KOPT-K1 (cell line): ENCODE measurements around the gene CHTF18.

ENCODE experiments used
- H3K27ac ChIP-seq: fragments of 200-600 bp; sonication (generic); 2 replicates; pipeline ENCODE4 v1.5.1; 2016; ENCODE audit warnings: antibody characterized with exemption, mild to moderate bottlenecking, low read depth, low read length; ENCODE audit not compliant: poor library complexity, severe bottlenecking
- H3K36me3 ChIP-seq: fragments of 200-600 bp; sonication (generic); 2 replicates; pipeline ENCODE4 v1.5.1; 2017; ENCODE audit warnings: antibody characterized with exemption, mild to moderate bottlenecking, low read length, moderate library complexity; ENCODE audit not compliant: insufficient read depth
- H3K9me3 ChIP-seq: fragments of 200-600 bp; sonication (generic); 2 replicates; pipeline ENCODE4 v1.5.1; 2017; ENCODE audit warnings: antibody characterized with exemption, low read length, mild to moderate bottlenecking; ENCODE audit not compliant: insufficient read depth, poor library complexity, severe bottlenecking

Gene CHTF18

DNA sequence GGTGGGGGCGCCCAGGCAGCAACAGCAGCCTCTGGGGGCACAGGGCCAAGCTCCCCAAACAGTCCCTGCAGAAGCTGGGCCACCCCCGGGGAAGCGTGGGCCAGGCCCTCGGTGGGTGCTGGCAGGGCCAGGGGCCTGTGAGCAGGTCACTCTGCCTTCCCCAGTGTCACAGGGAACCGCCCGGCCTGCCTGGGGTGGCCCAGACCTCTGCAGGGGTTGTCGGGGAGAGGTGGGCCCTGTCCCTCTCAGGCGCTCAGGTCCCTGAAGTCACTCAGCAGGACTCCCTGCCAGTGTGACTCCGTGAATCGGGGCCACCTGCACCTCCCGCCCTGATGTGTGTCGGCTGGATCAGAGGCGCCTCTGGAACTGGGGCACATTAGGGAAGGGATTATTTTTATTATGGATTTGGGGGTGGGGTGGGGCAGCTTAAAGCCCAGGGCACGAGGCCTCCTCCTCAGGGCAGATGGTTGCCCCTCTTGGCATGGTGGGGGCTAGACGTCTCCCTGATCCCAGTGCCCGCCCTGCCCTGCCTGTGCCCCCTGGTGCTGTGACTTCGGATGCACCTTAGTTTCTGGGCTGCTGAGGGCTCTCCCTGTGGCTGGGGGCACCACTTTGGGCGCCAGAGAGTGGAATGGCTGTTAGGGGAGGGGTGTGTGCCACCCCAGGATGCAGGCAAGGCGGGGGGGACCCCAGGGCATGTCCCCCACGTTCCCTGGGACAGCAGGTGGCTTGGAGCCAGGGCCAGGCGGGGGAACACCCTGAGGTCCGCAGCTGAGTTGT is 13.4 kb downstream of the CHTF18 start:
- Histone ChIP-seq H3K36me3 (peaks cover 3% of the 10 kb centered on the region), H3K27ac (no peak overlapping the region), H3K9me3 (no peaks in the 10 kb centered on the region)

DNA sequence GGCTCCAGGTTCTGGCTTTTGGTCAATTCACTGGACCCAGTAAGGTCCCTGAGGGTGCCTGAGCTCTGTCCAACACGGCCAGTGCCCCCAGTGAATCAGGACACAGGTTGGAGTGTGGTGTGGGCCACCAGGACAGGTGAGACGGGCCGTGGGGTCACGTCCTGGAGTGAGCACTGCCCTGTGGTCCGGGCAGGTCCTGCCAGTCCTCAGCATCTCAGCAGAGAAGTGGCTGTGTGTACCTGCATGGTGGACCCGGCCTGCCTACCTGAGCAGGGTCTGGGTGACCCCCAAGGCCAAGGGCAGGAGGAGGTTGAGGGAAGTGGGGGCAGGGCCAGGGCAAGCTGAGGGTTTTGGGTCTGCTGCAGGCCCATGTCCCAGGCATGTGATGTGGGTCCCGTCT is 14.0 kb downstream of the CHTF18 start:
- Histone ChIP-seq H3K36me3 (no peaks in the 10 kb centered on the region; the same call in 1 of the 2 replicates), H3K9me3 (no peaks in the 10 kb centered on the region), H3K27ac (no peak overlapping the region)

DNA sequence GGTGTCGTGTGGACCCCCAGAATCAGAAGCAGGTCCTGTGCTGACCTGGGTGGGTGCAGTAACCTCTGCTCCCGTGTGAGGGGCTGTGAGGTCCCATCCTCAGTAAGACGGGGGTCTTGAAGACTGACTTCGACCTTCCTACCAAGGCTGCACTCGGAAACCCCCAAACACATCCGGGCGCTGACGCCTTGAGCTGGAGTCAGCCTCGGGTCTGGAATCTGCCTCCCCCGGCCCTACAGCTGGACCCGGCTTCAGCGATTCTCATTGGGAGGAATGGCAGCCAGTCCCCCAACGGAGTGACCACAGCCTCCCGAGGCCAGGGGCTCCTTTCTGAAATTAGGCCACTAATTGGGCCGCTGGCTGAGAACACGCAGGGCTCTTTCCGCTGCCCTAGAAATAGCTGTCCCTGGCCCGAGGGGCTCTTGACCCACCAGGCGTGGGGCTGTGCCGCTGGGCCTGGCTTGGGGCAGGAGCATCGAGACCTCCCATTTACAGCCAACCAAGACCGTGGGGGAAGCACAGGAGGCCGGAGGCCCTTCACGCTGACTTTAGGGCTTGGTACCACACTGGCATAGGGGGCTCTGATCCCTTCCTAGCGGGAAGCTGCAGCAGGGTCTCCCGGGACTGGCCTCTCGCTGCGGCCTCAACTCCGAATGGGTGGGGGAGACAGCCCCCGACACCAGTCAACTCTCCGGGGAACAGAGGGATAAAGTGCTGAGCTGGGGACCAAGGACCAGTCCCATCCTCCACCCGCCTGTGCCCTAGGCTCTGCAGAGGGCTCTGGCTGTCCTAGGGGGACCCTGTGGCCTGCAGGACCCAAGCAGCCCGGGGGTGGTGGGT is 14.7 kb downstream of the CHTF18 start:
- Histone ChIP-seq H3K36me3 (no peaks in the 10 kb centered on the region), H3K27ac (no peak overlapping the region), H3K9me3 (no peaks in the 10 kb centered on the region)

DNA sequence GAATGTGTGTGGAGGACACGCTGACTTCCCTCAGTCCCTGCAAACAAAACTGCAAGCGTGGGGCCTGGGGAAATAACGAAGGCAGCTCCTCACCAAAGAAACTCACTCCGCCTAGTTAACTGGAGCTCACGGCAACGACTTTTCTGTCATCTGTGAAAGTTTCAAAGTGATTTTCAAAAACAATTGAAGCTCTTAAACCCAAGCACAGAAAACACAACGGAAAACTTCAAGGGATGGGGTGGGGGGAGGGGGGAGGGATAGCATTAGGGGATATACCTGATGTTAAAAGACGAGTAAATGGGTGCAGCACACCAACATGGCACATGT is 15.3 kb downstream of the CHTF18 start:
- Histone ChIP-seq H3K9me3 (no peaks in the 10 kb centered on the region), H3K36me3 (no peaks in the 10 kb centered on the region), H3K27ac (no peak overlapping the region)

DNA sequence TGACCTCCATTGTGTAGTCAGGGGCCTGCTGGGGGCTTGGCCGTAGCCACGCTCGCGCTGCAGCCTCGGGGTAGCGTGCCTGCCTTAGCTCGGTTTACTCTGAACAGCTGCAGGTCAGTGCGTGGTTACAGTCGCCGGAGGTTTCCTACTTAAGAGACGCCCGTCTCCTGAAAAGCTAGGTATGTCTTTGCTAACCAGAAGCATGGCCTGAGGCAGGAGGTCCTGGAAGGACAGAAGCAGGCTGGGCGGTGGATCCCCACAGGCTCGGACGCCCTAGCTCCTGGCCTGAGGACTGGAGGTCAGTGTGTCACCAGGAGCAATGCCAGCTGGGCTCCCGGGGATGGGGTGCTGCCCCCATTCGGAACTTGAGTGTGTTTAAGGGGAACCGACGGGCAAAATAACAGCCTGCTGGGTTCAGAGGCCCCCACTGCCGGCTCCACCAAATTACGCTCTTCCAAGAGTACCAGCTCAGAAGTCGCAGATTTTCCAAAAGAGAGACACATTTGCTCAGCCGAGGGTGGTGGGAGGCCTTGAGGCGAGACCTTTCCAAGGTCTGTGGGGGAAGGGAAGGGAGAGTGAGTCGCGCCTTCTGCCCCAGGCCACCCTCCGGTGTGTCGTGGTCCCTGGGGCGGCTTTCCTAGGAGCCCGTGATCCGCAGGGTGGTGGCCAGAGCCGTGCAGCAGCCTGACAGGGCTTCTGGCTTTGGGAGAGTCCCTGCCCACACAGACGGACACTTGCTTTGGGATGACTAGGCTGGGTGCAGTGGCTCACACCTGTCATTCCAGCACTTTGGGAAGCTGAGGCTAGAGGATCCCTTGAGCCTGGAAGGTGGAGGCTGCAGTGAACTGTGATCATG is 16.0 kb downstream of the CHTF18 start:
- Histone ChIP-seq H3K9me3 (no peaks in the 10 kb centered on the region), H3K36me3 (no peaks in the 10 kb centered on the region), H3K27ac (no peak overlapping the region)

DNA sequence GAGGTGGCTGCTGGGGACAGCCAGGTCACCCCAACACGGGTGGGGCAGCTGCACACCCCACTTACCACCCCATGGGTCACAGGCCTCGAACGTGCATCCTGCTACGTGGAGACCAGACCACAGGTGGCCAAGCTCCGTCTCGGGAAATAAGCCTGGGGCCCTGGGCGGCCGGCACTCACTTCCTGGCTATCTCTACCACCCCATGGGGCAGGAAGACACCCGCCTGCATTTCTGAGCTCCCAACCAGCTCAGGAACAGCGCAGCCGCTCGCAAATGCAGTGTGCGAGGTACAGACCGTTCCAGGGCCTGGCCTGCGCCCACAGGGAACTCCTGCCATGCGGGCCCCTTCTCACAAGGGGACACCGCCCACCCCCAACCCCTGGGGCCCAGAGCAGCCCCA is 17.1 kb downstream of the CHTF18 start:
- no peaks in the 10 kb centered on the region for H3K9me3 ChIP-seq

DNA sequence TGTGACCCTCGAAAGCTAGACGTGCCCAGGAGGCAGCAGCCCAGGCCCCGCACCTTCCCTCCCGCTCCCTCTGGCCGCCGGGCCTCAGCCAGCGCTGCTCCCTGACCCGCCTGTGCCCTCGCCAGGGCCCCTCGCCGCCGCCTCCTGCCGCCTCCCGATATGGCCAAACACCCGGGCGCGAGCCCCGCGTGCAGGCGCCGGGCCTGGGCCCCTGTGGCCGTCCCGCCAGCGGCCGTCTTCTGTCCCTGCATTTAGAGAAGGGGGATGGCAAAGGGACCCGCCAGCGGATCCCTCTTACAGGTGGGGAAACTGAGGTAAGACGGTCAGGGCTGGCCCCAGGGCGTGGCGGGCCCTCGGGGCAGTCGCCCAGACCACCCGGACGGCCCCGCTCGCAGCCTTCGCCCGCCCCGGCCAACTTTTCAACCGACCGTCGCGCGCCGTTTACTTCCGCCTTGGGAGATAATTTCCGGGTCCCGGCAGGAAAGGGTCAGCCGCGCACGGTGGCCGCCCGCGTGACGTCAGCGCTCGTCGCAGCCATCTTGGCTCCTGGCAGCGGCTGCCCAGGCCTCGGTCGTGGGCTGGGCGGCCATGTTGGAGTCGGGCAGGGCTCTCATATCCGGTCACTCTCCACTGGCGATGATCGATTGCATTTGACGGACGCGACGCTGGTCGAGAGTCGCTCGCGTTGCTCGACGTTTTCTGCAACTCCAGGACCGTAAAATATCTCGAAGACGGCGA is 19.1 kb downstream of the CHTF18 start:
- Histone ChIP-seq H3K9me3 (no peaks in the 10 kb centered on the region), H3K36me3 (no peaks in the 10 kb centered on the region), H3K27ac (no peak overlapping the region)

More for the DNA sequence above, 17.1 kb downstream of the CHTF18 start:
- Histone ChIP-seq H3K27ac (no peak overlapping the region), H3K36me3 (no peaks in the 10 kb centered on the region)

DNA sequence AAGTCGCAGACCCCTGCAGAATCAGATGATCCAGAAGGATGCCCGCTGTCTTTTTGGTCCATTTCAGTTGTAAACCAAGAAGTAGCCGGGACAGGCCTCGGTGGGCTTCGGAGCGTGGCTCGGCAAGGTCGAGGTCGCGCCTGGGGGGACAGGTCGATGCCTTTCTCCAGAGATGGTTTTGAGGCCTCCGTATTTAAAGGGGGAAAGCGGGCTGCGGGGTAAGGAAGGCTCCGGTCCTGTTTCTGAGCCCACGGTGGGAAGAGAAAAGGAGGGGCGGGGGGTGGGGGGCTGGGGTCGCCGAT is 19.6 kb downstream of the CHTF18 start:
- Histone ChIP-seq H3K36me3 (no peaks in the 10 kb centered on the region), H3K27ac (no peak overlapping the region), H3K9me3 (no peaks in the 10 kb centered on the region)

DNA sequence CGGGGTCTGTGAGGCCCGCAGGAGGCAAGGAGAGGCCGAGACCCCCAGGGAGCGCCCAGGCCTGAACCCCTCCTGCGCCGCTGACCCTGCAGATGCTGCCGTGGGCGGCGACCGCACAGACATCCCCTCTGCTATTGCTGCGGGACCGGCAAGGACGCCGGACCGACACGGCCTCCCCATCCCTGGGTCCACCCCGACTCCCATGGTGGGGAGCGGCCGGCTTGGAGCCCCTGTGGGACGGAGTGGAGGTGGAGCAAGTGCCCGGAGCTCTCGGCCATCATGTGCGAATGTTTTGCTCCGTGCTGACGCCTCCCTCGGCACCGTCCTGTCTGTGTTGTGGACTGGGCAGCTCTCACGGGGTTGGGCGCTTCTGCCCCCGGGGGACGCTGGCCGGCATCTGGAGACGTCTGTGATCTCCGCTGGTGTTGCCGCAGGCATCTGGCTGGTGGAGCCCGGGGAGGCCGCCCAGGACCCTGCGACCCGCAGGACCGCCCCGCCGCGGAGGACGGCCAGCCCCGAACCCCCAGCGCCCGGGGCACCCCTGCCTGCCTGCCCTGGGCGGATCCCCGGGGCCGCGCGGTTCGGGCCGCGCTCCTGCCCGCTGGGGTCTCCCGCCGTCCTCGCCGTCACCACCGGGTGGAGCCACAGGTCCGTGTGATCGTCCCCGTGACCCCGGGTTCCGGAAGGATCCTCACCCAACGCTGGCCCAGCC is 24.9 kb downstream of the CHTF18 start:
- Histone ChIP-seq H3K9me3 (no peaks in the 10 kb centered on the region), H3K27ac (no peak overlapping the region), H3K36me3 (no peaks in the 10 kb centered on the region)

DNA sequence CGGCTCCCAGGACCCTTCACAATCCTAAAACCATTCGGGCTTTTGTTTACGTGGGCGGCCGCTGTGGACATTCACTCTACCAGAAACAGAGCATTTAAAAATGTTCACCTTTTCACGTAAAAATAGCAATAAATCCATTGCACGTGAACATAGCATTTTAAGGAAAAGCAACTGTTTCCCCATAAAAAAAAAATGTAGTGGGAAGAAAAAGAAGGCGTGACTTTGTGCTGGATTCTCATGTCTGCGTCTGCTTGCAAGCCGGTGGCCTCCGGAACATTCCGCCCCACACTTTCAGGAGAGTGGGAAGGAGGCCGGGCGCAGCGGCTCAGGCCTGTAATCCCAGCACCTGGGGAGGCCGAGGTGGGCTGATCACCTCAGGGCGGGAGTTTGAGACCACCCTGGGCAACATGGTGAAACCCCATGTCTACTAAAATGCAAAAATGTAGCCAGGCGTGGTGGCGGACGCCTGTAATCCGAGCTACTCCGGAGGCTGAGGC is 25.5 kb downstream of the CHTF18 start:
- H3K9me3 ChIP-seq: peaks cover 4% of the 10 kb centered on the region
- H3K36me3 ChIP-seq: no peaks in the 10 kb centered on the region
- H3K27ac ChIP-seq: no peak overlapping the region

DNA sequence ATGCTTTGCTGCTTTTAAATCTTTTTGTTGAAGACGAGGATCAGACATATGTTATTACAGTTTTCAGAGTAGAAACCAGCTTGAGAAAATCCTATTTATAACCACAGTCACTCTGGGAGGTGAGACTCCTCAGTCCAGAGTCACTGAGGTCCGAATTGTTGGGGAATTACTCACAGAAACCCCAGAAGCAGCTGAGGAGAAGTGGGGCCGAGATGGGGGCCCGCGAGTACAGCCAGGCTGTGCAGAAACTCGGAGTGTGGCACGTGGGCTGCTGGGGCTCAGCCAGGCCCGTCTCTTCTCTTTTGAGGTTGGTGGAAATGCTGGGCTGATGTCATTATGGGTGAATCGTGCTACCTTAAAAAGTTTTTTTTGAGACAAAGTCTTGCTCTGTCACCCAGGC is 26.6 kb downstream of the CHTF18 start:
- peaks cover 4% of the 10 kb centered on the region for H3K9me3 ChIP-seq
- no peak overlapping the region for H3K27ac ChIP-seq
- no peaks in the 10 kb centered on the region for H3K36me3 ChIP-seq

DNA sequence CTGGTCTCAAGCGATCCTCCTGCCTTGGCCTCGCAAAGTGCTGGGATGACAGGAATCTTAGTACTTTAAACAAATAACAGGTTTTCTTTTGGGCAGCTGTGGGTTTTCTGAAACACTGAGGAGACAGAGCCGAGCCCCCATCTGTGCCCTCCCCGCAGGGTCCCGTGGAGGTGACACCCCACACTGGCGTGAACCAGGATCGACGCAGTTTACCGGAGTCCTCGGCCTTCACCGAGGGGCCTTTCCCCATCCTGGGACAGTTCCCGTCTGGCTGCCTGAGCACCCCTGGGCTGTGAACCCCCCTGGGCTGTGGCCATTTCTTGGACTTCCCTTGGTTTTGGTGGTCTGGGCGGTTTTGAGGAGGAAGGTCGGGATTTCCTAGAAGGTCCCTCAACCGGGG is 27.4 kb downstream of the CHTF18 start:
- Histone ChIP-seq H3K36me3 (no peaks in the 10 kb centered on the region), H3K27ac (no peak overlapping the region), H3K9me3 (peaks cover 4% of the 10 kb centered on the region)

DNA sequence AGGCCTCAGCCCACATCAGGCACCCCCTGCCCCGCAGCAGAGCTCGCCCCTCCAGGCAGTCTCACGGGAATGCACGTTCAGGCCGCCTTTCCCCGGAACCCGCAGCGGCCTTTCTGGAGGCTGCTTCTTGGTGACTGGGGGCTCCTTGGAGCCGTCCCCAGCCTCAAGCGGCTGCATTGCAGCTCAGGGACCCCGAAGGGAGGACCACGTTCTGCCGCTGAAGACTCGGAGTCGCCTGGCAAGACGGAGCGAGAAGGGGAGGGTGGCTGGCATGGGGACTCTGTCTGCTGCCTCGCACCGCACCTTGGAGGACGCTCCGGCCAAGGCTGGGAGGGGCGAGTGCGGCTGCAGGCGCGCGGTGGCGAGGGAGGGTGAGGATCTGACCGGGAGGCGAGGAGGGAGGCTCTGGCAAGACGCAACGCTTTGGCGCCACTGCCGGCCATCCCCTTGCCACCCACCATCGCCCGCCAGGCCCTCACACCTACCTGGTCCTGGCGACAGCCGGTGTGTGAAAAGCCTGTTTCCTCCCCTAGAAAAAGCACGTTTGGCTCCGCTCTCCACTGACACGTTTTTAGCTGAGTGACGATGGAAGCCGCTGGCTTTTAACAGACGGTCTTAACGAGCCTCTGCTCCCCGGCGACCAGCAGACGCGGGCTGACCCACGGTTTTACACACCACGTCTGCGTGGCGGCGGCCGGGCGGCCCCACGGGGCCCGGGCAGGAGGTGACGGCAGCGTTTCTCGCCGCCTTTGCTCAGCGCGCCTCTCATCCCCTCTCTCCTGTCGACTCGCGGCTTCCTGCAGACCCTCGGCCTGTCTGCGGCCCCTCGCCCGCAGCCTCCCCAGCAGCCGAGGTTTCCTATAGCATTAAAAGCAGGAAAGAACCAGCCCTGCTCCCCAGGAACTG is 28.8 kb downstream of the CHTF18 start:
- no peak overlapping the region for H3K27ac ChIP-seq
- peaks cover 4% of the 10 kb centered on the region for H3K9me3 ChIP-seq
- H3K36me3 ChIP-seq: no peaks in the 10 kb centered on the region
